Myocyte (in vitro differentiated cells): Measurements from ENCODE around the gene CENPM. TPM values are rescaled to one million over a fixed set of nuclear protein-coding genes. Genes with fewer than 3 reads are reported as not detected.
A peak's percentile ranks its signal among the peaks of the same experiment; 100 is the strongest.

Source experiments
- DNase-seq: peaks from one replicate; pipeline ENCODE4 v3.0.0-alpha.2; 2012; ENCODE audit warnings: low read depth
- total RNA-seq: library from RNA; depleted of rRNA; stranded (reverse); fragments of >200 nt; gene quantifications from 2 replicates; pipeline ENCODE4 v1.2.3, GENCODE V29; 2014

CENPM gene
- total RNA-seq, 1 donor from 2014 or later, result 0.64 TPM

GRCh38 chr22:41915035-41915785 is 31.7 kb downstream of the CENPM start, which contains the start of gene SHISA8:
SHISA8 (minus strand) TSS chr22:41915074; CDS start chr22:41914667, 407 bp downstream.
- no peak for DNase-seq

- DNase-seq, result no peak
These were observed 32.3 kb downstream of the CENPM start for GRCh38 chr22:41914611-41915034.

GRCh38 chr22:41913842-41914534 is 33.0 kb downstream of the CENPM start:
- DNase-seq, result no peak

- no peak for DNase-seq
These were observed 33.8 kb downstream of the CENPM start for GRCh38 chr22:41913040-41913719.

- no peak for DNase-seq
These were observed 34.5 kb downstream of the CENPM start for GRCh38 chr22:41912338-41913039.

- DNase-seq, result no peak
These were observed 35.8 kb downstream of the CENPM start for GRCh38 chr22:41911001-41911611.

GRCh38 chr22:41910050-41911000 is 36.6 kb downstream of the CENPM start:
- DNase-seq, result no peak

GRCh38 chr22:41909310-41910049 is 37.5 kb downstream of the CENPM start:
- no peak for DNase-seq

GRCh38 chr22:41908411-41909309 is 38.3 kb downstream of the CENPM start:
- DNase-seq, result no peak

GRCh38 chr22:41907436-41908401 is 39.2 kb downstream of the CENPM start:
- DNase-seq, result no peak

GRCh38 chr22:41906822-41907221 is 40.1 kb downstream of the CENPM start:
- DNase-seq, result no peak

- DNase-seq, result no peak
These were observed 41.3 kb downstream of the CENPM start for GRCh38 chr22:41905411-41906202.

GRCh38 chr22:41904450-41905410 is 42.2 kb downstream of the CENPM start:
- DNase-seq, result no peak

- peak; percentile 31 for DNase-seq
These were observed 44.0 kb downstream of the CENPM start for GRCh38 chr22:41902932-41903421.

GRCh38 chr22:41902016-41902415 is 44.9 kb downstream of the CENPM start:
- no peak for DNase-seq
